HG03571 (cell line): ENCODE measurements around the gene GRPR.

Experiments used
- ATAC-seq: cut with Tn5 transposase; IDR thresholded peaks from one replicate; pipeline ENCODE4 v1.9.1; 2021; ENCODE audit not compliant: unreplicated experiment

The GRPR gene

GRCh38 chrX:16123222-16123786 is at the start of gene GRPR:
TSS of gene GRPR (plus strand) at chrX:16123565. CDS start at chrX:16123954, 389 bp downstream.
- ATAC-seq = peak; percentile 51

GRCh38 chrX:16075087-16075486 is 48.3 kb upstream of the GRPR start:
- ATAC-seq = no peak

- ATAC-seq = no peak
Measured at GRCh38 chrX:16076834-16077233, 46.5 kb upstream of the GRPR start.

GRCh38 chrX:16077811-16078210 is 45.6 kb upstream of the GRPR start:
- no peak for ATAC-seq

GRCh38 chrX:16081357-16081756 is 42.0 kb upstream of the GRPR start:
- no peak for ATAC-seq

- no peak for ATAC-seq
Measured at GRCh38 chrX:16082470-16083085, 40.8 kb upstream of the GRPR start.

GRCh38 chrX:16087076-16087475 is 36.3 kb upstream of the GRPR start:
- ATAC-seq = no peak

- no peak for ATAC-seq
Measured at GRCh38 chrX:16089086-16089485, 34.3 kb upstream of the GRPR start.

GRCh38 chrX:16096141-16096540 is 27.2 kb upstream of the GRPR start:
- ATAC-seq = no peak

GRCh38 chrX:16100673-16101072 is 22.7 kb upstream of the GRPR start:
- no peak for ATAC-seq

GRCh38 chrX:16101581-16101980 is 21.8 kb upstream of the GRPR start:
- no peak for ATAC-seq

GRCh38 chrX:16103625-16104024 is 19.7 kb upstream of the GRPR start:
- no peak for ATAC-seq

- ATAC-seq = no peak
Measured at GRCh38 chrX:16112428-16112827, 10.9 kb upstream of the GRPR start.

GRCh38 chrX:16113978-16114565 is 9.3 kb upstream of the GRPR start:
- ATAC-seq = no peak

- ATAC-seq = no peak
Measured at GRCh38 chrX:16114611-16115010, 8.8 kb upstream of the GRPR start.

GRCh38 chrX:16119353-16120220 is 3.8 kb upstream of the GRPR start:
- peak; percentile 78 for ATAC-seq

GRCh38 chrX:16120431-16120830 is 2.9 kb upstream of the GRPR start:
- no peak for ATAC-seq

- no peak for ATAC-seq
Measured at GRCh38 chrX:16124201-16124600, 836 bp downstream of the GRPR start.

GRCh38 chrX:16125520-16126149 is 2.3 kb downstream of the GRPR start:
- no peak for ATAC-seq

GRCh38 chrX:16130707-16131106 is 7.3 kb downstream of the GRPR start:
- ATAC-seq = no peak

- ATAC-seq = no peak
Measured at GRCh38 chrX:16134936-16135335, 11.6 kb downstream of the GRPR start.
